ENCODE measurements around the gene SLC35E4.

SLC35E4 gene

DNA sequence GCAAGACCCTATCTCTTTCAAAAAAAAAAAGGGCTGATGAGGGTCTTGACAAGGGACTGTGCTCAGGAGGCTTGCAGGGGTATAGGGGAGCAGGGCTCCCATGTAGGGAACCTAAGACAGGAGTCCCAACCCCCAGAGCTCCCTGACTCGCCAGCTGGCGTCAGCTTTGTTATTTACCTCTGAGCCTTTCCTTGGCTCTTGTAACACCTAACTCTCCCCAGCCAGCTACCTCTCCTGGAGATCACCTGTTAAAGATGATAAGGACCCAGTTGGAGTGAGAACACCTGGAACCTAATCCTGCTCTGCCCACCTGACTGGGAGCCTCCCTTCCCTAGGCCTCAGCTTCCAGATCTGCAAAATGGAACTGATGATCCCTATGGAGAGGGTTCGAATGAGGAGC, 13.2 kb downstream of the SLC35E4 start:
- Histone ChIP-seq H3K4me3 (ENCODE audit: low read depth in 1 of 2, low read length in 1 of 2) (no peak overlapping the region), H3K27me3 (no peaks in the 10 kb centered on the region), H3K27ac (no peak overlapping the region), H3K4me1 (ENCODE audit: control insufficient read depth in 1 of 2, insufficient read depth in 1 of 2, low read depth in 1 of 2, low read length in 1 of 2) (no peaks in the 10 kb centered on the region), H3K9me3 (no peaks in the 10 kb centered on the region), H3K36me3 (no peaks in the 10 kb centered on the region)
- TF ChIP-seq, protein P1, sequence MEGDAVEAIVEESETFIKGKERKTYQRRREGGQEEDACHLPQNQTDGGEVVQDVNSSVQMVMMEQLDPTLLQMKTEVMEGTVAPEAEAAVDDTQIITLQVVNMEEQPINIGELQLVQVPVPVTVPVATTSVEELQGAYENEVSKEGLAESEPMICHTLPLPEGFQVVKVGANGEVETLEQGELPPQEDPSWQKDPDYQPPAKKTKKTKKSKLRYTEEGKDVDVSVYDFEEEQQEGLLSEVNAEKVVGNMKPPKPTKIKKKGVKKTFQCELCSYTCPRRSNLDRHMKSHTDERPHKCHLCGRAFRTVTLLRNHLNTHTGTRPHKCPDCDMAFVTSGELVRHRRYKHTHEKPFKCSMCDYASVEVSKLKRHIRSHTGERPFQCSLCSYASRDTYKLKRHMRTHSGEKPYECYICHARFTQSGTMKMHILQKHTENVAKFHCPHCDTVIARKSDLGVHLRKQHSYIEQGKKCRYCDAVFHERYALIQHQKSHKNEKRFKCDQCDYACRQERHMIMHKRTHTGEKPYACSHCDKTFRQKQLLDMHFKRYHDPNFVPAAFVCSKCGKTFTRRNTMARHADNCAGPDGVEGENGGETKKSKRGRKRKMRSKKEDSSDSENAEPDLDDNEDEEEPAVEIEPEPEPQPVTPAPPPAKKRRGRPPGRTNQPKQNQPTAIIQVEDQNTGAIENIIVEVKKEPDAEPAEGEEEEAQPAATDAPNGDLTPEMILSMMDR (IDR thresholded peaks at IDR 0.05) = no peak

DNA sequence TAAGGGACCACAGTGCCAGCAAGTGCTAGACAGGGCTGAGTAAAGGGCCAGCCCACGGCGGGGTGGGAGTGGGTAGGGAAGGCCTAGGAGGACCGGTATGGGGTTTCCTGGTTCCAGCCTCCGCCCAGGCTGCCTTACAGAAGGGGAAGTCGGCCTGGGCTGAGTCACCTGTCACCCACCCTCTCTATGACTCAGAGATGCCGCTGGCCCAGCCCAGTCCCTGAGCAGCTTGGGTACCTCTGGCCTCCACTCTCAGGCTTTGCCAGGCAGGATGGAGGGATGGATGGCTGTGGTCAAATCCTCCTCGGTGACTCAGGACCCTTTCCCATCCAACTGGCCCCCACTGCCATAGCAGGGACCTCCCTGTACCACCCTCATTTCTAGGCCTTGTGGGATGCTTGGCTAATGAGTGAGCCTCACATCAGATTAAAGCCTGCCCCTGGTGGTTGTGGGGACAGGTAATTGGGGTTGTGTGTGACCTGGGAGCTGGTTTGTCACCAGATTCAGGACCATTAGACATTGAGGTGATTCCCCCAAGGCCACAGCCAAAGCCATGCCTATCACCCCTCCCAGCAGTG, 13.9 kb downstream of the SLC35E4 start:
- H3K27me3 ChIP-seq = no peaks in the 10 kb centered on the region
- H3K27ac ChIP-seq = no peak overlapping the region
- TF ChIP-seq, protein P1 (IDR thresholded peaks at IDR 0.05) = no peak
- H3K4me1 ChIP-seq (ENCODE audit: control insufficient read depth in 1 of 2, insufficient read depth in 1 of 2, low read depth in 1 of 2, low read length in 1 of 2) = no peaks in the 10 kb centered on the region
- H3K36me3 ChIP-seq = no peaks in the 10 kb centered on the region
- H3K4me3 ChIP-seq (ENCODE audit: low read depth in 1 of 2, low read length in 1 of 2) = no peak overlapping the region
- H3K9me3 ChIP-seq = no peaks in the 10 kb centered on the region

DNA sequence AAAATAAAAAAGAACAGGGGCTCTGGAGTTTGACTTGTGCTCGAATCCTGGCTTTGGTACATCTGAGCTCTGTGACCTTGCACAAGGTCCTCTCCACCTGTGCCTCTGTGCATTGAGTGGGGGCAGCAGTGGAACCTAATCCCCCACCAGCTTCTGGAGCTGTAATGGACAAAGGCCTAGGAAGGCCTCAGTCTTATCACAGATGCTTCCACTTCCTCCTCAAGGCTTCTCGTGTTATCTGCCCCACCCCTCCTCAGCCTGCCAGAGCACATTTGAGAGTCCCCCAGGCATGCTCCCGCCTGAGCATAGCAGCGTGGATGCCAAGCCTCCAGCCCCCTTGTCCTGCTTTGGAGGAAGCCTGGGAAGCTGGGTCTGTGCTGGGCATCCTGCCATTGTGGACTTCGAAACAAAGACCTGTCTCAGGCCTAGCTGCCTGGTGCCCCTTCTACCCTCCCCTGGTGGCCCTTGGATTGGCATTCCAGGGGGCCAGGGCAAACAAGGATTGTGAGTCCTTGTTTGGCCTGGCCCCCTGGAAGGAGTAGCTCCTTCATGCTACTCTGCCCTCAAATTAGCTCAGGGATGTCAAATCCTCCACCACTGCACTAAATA, 15.0 kb downstream of the SLC35E4 start:
- no peaks in the 10 kb centered on the region for H3K27me3 ChIP-seq
- no peaks in the 10 kb centered on the region for H3K4me1 ChIP-seq (ENCODE audit: control insufficient read depth in 1 of 2, insufficient read depth in 1 of 2, low read depth in 1 of 2, low read length in 1 of 2)
- no peak overlapping the region for H3K4me3 ChIP-seq (ENCODE audit: low read depth in 1 of 2, low read length in 1 of 2)
- TF ChIP-seq, protein P1 (IDR thresholded peaks at IDR 0.05) = no peak
- no peaks in the 10 kb centered on the region for H3K9me3 ChIP-seq
- no peaks in the 10 kb centered on the region for H3K36me3 ChIP-seq
- no peak overlapping the region for H3K27ac ChIP-seq

DNA sequence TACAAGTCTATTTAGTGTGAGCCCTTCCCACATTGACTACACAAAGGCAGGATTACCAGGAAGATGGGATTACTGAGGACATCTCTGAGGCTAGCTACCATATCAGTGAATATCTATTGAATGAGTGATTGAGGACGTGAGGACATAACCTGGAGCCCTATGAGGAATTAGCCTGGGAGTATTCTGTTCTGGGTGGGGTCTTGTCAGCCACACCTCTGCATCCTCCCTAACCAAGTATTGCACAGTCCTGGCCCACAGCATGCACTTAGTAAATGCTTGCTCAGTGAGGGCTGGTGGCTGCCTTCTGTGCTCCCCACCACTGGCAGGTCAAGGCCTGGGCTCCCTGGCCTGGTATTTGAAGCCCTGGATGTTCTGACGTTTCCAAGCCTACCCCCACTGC, 17.3 kb downstream of the SLC35E4 start:
- H3K4me3 ChIP-seq (ENCODE audit: low read depth in 1 of 2, low read length in 1 of 2) = no peak overlapping the region
- TF ChIP-seq, protein P1 (IDR thresholded peaks at IDR 0.05) = no peak
- no peaks in the 10 kb centered on the region for H3K4me1 ChIP-seq (ENCODE audit: control insufficient read depth in 1 of 2, insufficient read depth in 1 of 2, low read depth in 1 of 2, low read length in 1 of 2)
- H3K27me3 ChIP-seq = no peaks in the 10 kb centered on the region
- H3K27ac ChIP-seq = no peak overlapping the region
- no peaks in the 10 kb centered on the region for H3K9me3 ChIP-seq
- H3K36me3 ChIP-seq = no peaks in the 10 kb centered on the region

DNA sequence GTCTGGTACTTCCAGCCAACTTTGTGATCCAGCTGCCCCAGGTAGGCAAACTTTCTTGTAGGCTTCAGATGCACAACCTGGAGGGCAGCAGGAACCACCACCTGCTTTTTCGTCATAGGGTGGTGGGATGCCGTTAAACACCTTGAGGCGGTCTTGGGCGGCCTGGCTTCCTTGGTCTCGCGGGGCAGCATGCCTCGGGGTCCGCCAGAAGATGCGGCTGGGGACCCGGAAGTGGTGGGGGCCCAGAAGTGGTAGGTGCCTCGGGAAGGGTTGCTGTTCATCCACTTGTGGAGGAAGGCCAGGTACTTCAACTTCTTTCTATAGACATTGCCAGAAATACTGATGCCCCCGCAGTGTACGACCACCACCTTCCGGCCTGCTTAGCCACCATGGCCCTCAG, 18.8 kb downstream of the SLC35E4 start:
- no peak overlapping the region for H3K27ac ChIP-seq
- no peak overlapping the region for H3K4me3 ChIP-seq (ENCODE audit: low read depth in 1 of 2, low read length in 1 of 2)
- H3K27me3 ChIP-seq = no peaks in the 10 kb centered on the region
- no peaks in the 10 kb centered on the region for H3K36me3 ChIP-seq
- no peaks in the 10 kb centered on the region for H3K9me3 ChIP-seq
- TF ChIP-seq, protein P1 (IDR thresholded peaks at IDR 0.05) = no peak
- H3K4me1 ChIP-seq (ENCODE audit: control insufficient read depth in 1 of 2, insufficient read depth in 1 of 2, low read depth in 1 of 2, low read length in 1 of 2) = no peaks in the 10 kb centered on the region

Data from neutrophil (primary cell).